ENCODE data around the gene DCN.

DNA sequence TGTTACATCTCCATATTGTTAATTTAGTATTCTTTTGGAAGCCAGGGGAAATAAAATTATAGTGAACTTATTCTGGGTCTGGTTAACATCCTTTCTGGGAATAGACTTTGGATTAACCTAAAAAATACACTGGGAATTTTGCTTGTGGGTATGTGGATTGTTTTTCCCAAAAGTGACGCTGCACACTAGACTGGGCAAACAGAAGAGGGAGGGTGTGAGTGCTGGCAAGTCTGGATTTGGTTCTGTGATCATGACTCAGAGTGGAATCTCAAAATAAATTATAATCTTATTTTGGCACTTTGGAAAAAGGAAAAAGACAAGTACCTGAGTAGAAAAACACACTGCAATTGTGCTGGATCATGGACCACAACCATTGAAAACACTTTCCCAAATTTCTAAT lies 56.1 kb downstream of the DCN start:
- TF ChIP-seq SIN3A (IDR thresholded peaks at IDR 0.05; ENCODE audit: borderline replicate concordance, insufficient read depth, low read length): no peak
- TF ChIP-seq, protein P1, sequence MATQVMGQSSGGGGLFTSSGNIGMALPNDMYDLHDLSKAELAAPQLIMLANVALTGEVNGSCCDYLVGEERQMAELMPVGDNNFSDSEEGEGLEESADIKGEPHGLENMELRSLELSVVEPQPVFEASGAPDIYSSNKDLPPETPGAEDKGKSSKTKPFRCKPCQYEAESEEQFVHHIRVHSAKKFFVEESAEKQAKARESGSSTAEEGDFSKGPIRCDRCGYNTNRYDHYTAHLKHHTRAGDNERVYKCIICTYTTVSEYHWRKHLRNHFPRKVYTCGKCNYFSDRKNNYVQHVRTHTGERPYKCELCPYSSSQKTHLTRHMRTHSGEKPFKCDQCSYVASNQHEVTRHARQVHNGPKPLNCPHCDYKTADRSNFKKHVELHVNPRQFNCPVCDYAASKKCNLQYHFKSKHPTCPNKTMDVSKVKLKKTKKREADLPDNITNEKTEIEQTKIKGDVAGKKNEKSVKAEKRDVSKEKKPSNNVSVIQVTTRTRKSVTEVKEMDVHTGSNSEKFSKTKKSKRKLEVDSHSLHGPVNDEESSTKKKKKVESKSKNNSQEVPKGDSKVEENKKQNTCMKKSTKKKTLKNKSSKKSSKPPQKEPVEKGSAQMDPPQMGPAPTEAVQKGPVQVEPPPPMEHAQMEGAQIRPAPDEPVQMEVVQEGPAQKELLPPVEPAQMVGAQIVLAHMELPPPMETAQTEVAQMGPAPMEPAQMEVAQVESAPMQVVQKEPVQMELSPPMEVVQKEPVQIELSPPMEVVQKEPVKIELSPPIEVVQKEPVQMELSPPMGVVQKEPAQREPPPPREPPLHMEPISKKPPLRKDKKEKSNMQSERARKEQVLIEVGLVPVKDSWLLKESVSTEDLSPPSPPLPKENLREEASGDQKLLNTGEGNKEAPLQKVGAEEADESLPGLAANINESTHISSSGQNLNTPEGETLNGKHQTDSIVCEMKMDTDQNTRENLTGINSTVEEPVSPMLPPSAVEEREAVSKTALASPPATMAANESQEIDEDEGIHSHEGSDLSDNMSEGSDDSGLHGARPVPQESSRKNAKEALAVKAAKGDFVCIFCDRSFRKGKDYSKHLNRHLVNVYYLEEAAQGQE (IDR thresholded peaks at IDR 0.05; ENCODE audit: insufficient read depth in 1 of 2, low read depth in 2 of 2, low read length in 2 of 2): no peak
- no peak for TF ChIP-seq POLR2AphosphoS5 (IDR thresholded peaks at IDR 0.05; ENCODE audit: low read depth, low read length)
- TF ChIP-seq TAF1 (IDR thresholded peaks at IDR 0.05; ENCODE audit: borderline replicate concordance, insufficient read depth, low read length): no peak
